NCI-H446 treated with DMSO at 0.1 percent for 48 hours (cell line): ENCODE results near the gene GMCL2.
"Not testable (repeated sequence)": the region's sequence is repeated elsewhere in the genome, so short reads cannot be mapped to it uniquely, and the experiment has no call there.

ENCODE experiments used
- DNase-seq: peaks from one replicate; lab custom pipeline; 2025; lab: John Stamatoyannopoulos, UW

GMCL2 gene

GRCh38 chr5:178206166-178207101 is 19.3 kb upstream of the GMCL2 start:
- no peak for DNase-seq

GRCh38 chr5:178205749-178206047 is 18.5 kb upstream of the GMCL2 start:
- DNase-seq: no peak

GRCh38 chr5:178204935-178205748 is 18.0 kb upstream of the GMCL2 start:
- DNase-seq: peak; percentile 18

GRCh38 chr5:178204182-178204934 is 17.2 kb upstream of the GMCL2 start, which contains the start of gene HNRNPAB:
Gene HNRNPAB, plus strand, starts transcription at chr5:178204533. Its CDS starts 305 bp downstream, at chr5:178204838.
- DNase-seq: peak; percentile 88

GRCh38 chr5:178203670-178204181 is 16.6 kb upstream of the GMCL2 start:
- no peak for DNase-seq

- no peak for DNase-seq
These were observed 15.4 kb upstream of the GMCL2 start for GRCh38 chr5:178202541-178202940.

GRCh38 chr5:178201927-178202235 is 14.7 kb upstream of the GMCL2 start:
- no peak for DNase-seq

- no peak for DNase-seq
These were observed 14.2 kb upstream of the GMCL2 start for GRCh38 chr5:178201221-178201926.

GRCh38 chr5:178199581-178200434 is 12.6 kb upstream of the GMCL2 start:
- DNase-seq: no peak

- DNase-seq: no peak
These were observed 11.5 kb upstream of the GMCL2 start for GRCh38 chr5:178198706-178199105.

- DNase-seq: not testable (repeated sequence)
These were observed 11.0 kb upstream of the GMCL2 start for GRCh38 chr5:178198151-178198550.

GRCh38 chr5:178196986-178197385 is 9.8 kb upstream of the GMCL2 start:
- no peak for DNase-seq

GRCh38 chr5:178196281-178196812 is 9.2 kb upstream of the GMCL2 start:
- DNase-seq: no peak

- DNase-seq: no peak
These were observed 6.9 kb upstream of the GMCL2 start for GRCh38 chr5:178194026-178194425.

GRCh38 chr5:178193251-178193809 is 6.2 kb upstream of the GMCL2 start:
- no peak for DNase-seq

GRCh38 chr5:178192787-178193186 is 5.6 kb upstream of the GMCL2 start:
- no peak for DNase-seq

- DNase-seq: no peak
These were observed 5.1 kb upstream of the GMCL2 start for GRCh38 chr5:178192244-178192643.

- no peak for DNase-seq
These were observed 4.5 kb upstream of the GMCL2 start for GRCh38 chr5:178191661-178192060.

GRCh38 chr5:178189433-178189832 is 2.3 kb upstream of the GMCL2 start:
- no peak for DNase-seq

GRCh38 chr5:178186427-178186826 is 744 bp downstream of the GMCL2 start:
- no peak for DNase-seq
